C1 segment of cervical spinal cord (tissue), 14 donors: ENCODE measurements around the gene DOK6.

Source experiments
- DNase-seq, 14 donors: peaks; one replicate each; lab custom pipeline; 2025; lab: John Stamatoyannopoulos, UW

The DOK6 gene

GRCh38 chr18:69432847-69433246, 32.2 kb downstream of the DOK6 start:
- DNase-seq: no peak

GRCh38 chr18:69435000-69435399, 34.3 kb downstream of the DOK6 start:
- no peak for DNase-seq

- DNase-seq: no peak
Observed at GRCh38 chr18:69444221-69444620, 43.5 kb downstream of the DOK6 start.

GRCh38 chr18:69447886-69448285, 47.2 kb downstream of the DOK6 start:
- no peak for DNase-seq

GRCh38 chr18:69455125-69455524, 54.4 kb downstream of the DOK6 start:
- DNase-seq: no peak

- no peak for DNase-seq
Observed at GRCh38 chr18:69469444-69469919, 68.8 kb downstream of the DOK6 start.

- no peak for DNase-seq
Observed at GRCh38 chr18:69480460-69480859, 79.8 kb downstream of the DOK6 start.

- no peak for DNase-seq
Observed at GRCh38 chr18:69483574-69483973, 82.9 kb downstream of the DOK6 start.

- DNase-seq: no peak
Observed at GRCh38 chr18:69484699-69485396, 84.2 kb downstream of the DOK6 start.

GRCh38 chr18:69487488-69488394, 87.1 kb downstream of the DOK6 start:
- DNase-seq: no peak

GRCh38 chr18:69490072-69490471, 89.4 kb downstream of the DOK6 start:
- no peak for DNase-seq

- DNase-seq: no peak
Observed at GRCh38 chr18:69490813-69491212, 90.1 kb downstream of the DOK6 start.

- no peak for DNase-seq
Observed at GRCh38 chr18:69491576-69491975, 90.9 kb downstream of the DOK6 start.

- no peak for DNase-seq
Observed at GRCh38 chr18:69492861-69493260, 92.2 kb downstream of the DOK6 start.

- DNase-seq: no peak
Observed at GRCh38 chr18:69494841-69495240, 94.2 kb downstream of the DOK6 start.

GRCh38 chr18:69495338-69495737, 94.7 kb downstream of the DOK6 start:
- DNase-seq: no peak

- no peak for DNase-seq
Observed at GRCh38 chr18:69495841-69496533, 95.3 kb downstream of the DOK6 start.

GRCh38 chr18:69518989-69519388, 118.3 kb downstream of the DOK6 start:
- DNase-seq: no peak

- no peak for DNase-seq
Observed at GRCh38 chr18:69523582-69523981, 122.9 kb downstream of the DOK6 start.

- DNase-seq: no peak
Observed at GRCh38 chr18:69528435-69528834, 127.7 kb downstream of the DOK6 start.

GRCh38 chr18:69529151-69529550, 128.5 kb downstream of the DOK6 start:
- no peak for DNase-seq

GRCh38 chr18:69531973-69532372, 131.3 kb downstream of the DOK6 start:
- DNase-seq: no peak
